ENCODE results near the gene TCF19. TPM values are rescaled to one million over a fixed set of nuclear protein-coding genes. Genes with fewer than 3 reads are reported as not detected.
"Not testable (repeated sequence)": the region's sequence is repeated elsewhere in the genome, so short reads cannot be mapped to it uniquely, and the experiment has no call there.

The TCF19 gene
- total RNA-seq, 1 experiment from 2014 or later: 49.5 TPM

DNA sequence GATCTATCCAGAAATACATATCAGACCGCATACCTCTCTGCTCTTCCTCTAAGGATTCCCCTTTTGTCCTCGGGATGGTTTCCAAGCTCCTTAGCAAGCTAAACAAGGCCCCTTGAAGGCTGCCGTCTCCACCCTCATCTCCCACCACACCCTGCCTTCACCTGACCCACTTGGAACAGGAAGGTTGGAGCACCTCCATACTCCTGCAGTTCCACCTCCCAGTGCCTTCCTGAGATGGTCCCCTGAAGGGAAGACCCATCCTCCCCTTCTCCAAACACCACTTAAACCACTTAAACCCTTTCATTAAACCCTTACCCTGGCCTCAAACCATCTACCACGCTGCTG lies 20.6 kb downstream of the TCF19 start:
- no TSS peak for BruUV-seq (replicated peaks)
- H3K36me3 Mint-ChIP-seq (ENCODE audit: insufficient read depth, unreplicated experiment): peaks cover 89% of the 10 kb centered on the region
- no peak for DNase-seq
- H3K4me3 Mint-ChIP-seq (ENCODE audit: low read depth, unreplicated experiment): peak overlapping the region; percentile 91
- no peak for TF ChIP-seq CTCF (IDR thresholded peaks at IDR 0.05; ENCODE audit: unreplicated experiment)
- peak overlapping the region; percentile 58 for H3K27ac Mint-ChIP-seq (ENCODE audit: unreplicated experiment)
- intact Hi-C loops (cut with micrococcal nuclease; ENCODE audit: unreplicated experiment): loop anchor here (2.0 kb wide), 1 partner anchor 20 kb away; the partner anchor contains the start of gene TCF19
- H3K9me3 Mint-ChIP-seq (ENCODE audit: low read depth, unreplicated experiment): no peaks in the 10 kb centered on the region
- CTCF ChIA-PET: interaction anchor here (0.6 kb wide), 1 partner anchor 11 kb away, joined by 4 read pairs; no protein-coding TSS in a partner anchor
- H3K4me1 Mint-ChIP-seq (ENCODE audit: low read depth, unreplicated experiment): peaks cover 51% of the 10 kb centered on the region
- H3K27me3 Mint-ChIP-seq (ENCODE audit: unreplicated experiment): no peaks in the 10 kb centered on the region

DNA sequence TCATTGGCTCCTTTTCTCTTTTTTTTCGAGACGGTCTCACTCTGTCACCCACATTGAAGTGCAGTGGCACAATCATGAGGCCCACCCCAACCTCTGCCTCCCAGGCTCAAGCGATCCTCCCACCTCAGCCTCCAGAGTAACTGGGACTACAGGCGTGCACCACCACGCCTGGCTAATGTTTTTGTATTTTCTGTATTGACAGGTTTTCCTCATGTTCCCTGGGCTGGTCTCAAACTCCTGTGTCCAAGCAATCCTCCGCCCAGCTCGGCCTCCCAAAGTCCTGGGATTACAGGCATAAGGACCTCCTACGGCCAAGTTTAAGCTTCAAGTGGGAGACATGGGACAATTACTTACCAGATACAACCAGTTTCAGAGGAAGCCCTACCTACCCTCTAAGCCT lies 21.5 kb downstream of the TCF19 start:
- CTCF ChIA-PET: interaction anchor here (2.7 kb wide), 1 partner anchor 21 kb away, joined by 11 read pairs; the partner anchor contains the start of genes CCHCR1 and TCF19
- peak overlapping the region; percentile 91 for H3K4me3 Mint-ChIP-seq (ENCODE audit: low read depth, unreplicated experiment)
- no peak for DNase-seq
- intact Hi-C loops (cut with micrococcal nuclease; ENCODE audit: unreplicated experiment): loop anchor here (2.0 kb wide), 1 partner anchor 21 kb away; the partner anchor contains the start of gene TCF19
- H3K27ac Mint-ChIP-seq (ENCODE audit: unreplicated experiment): peak overlapping the region; percentile 90
- BruUV-seq (replicated peaks): no TSS peak
- TF ChIP-seq CTCF (IDR thresholded peaks at IDR 0.05; ENCODE audit: unreplicated experiment): no peak
- H3K27me3 Mint-ChIP-seq (ENCODE audit: unreplicated experiment): no peaks in the 10 kb centered on the region
- H3K36me3 Mint-ChIP-seq (ENCODE audit: insufficient read depth, unreplicated experiment): peaks cover 85% of the 10 kb centered on the region
- no peaks in the 10 kb centered on the region for H3K9me3 Mint-ChIP-seq (ENCODE audit: low read depth, unreplicated experiment)
- peaks cover 51% of the 10 kb centered on the region for H3K4me1 Mint-ChIP-seq (ENCODE audit: low read depth, unreplicated experiment)

DNA sequence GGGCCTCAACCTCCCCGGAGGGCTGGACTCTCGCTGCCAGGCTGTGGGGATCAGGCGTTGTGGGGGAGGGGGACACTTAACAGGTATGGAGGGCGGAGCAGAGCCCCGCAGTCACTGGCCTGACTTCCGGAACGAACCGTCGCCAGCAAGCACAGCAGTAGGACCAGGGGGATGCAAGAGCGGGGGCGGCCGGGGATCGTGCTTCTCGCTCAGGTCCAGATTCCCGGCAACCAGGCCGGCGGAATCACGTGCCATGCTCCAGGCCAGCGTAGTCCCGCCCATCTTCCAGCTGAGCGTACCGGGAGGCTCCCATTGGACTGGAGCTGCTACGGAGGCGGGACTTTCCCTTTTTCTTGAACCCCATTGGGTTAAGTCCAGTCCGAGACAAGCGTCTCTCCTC lies 22.1 kb downstream of the TCF19 start:
- no TSS peak for BruUV-seq (replicated peaks)
- CTCF ChIA-PET: interaction anchor here (0.6 to 2.7 kb wide), 3 partner anchors 22 to 99 kb away, joined by 3 to 11 read pairs (median 7); partner anchors contain the start of genes CCHCR1 and TCF19
- H3K27ac Mint-ChIP-seq (ENCODE audit: unreplicated experiment): peak overlapping the region; percentile 90
- peaks cover 49% of the 10 kb centered on the region for H3K4me1 Mint-ChIP-seq (ENCODE audit: low read depth, unreplicated experiment)
- no peak for TF ChIP-seq CTCF (IDR thresholded peaks at IDR 0.05; ENCODE audit: unreplicated experiment)
- no peaks in the 10 kb centered on the region for H3K9me3 Mint-ChIP-seq (ENCODE audit: low read depth, unreplicated experiment)
- peaks cover 85% of the 10 kb centered on the region for H3K36me3 Mint-ChIP-seq (ENCODE audit: insufficient read depth, unreplicated experiment)
- peak; percentile 98 for DNase-seq
- intact Hi-C loops (cut with micrococcal nuclease; ENCODE audit: unreplicated experiment): no loop called here
- H3K27me3 Mint-ChIP-seq (ENCODE audit: unreplicated experiment): no peaks in the 10 kb centered on the region
- H3K4me3 Mint-ChIP-seq (ENCODE audit: low read depth, unreplicated experiment): peak overlapping the region; percentile 91

DNA sequence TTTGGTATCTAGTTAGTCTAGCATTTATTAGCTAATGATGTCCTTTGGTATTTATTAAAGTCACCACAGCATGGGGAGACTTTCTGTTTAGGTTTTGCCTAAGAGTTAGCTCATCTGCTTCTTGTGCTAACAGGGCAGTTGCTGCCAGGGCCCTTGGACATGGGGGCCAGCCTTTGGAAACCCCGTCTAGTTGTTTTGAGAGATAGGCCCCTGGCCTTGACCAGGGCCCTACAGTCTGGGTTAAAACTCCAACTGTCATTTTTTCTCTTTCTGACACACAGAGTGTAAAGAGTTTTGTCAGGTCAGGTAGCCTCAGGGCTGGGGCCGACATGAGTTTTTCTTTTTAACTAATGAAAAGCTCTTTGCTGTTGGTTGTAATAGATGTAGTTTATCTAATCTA lies 24.9 kb downstream of the TCF19 start:
- H3K9me3 Mint-ChIP-seq (ENCODE audit: low read depth, unreplicated experiment); intact Hi-C loops (cut with micrococcal nuclease; ENCODE audit: unreplicated experiment); BruUV-seq (replicated peaks); H3K27me3 Mint-ChIP-seq (ENCODE audit: unreplicated experiment); DNase-seq: not testable (repeated sequence)
- Mint-ChIP-seq H3K4me3 (ENCODE audit: low read depth, unreplicated experiment) (peak overlapping the region; percentile 91), H3K36me3 (ENCODE audit: insufficient read depth, unreplicated experiment) (peaks cover 85% of the 10 kb centered on the region), H3K4me1 (ENCODE audit: low read depth, unreplicated experiment) (peaks cover 48% of the 10 kb centered on the region), H3K27ac (ENCODE audit: unreplicated experiment) (peak overlapping the region; percentile 89)
- CTCF ChIA-PET: interaction anchor here (0.7 to 1.5 kb wide), 4 partner anchors 9 to 216 kb away, joined by 3 to 4 read pairs (median 4); partner anchors contain the start of gene TCF19

DNA sequence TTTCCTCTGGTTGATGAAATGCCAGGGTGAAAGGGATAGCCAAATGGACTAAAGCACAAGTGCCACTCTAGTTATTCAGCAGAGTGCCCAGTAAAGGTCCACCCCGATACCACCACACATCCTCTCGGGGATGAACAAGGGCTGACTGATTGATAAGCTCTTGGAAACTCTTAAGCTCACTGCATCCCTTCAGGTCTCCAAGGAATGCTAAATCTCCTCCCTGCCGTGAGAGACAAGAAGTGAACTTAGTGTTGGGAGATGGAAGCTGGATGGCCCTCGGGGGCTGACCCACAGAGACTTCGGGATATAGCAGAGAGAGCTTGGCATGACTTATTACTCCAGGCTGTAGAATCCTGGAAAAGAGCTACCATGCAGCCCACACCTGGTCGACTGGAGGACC lies 25.5 kb downstream of the TCF19 start:
- Mint-ChIP-seq H3K27ac (ENCODE audit: unreplicated experiment) (peak overlapping the region; percentile 89), H3K4me3 (ENCODE audit: low read depth, unreplicated experiment) (peak overlapping the region; percentile 91), H3K36me3 (ENCODE audit: insufficient read depth, unreplicated experiment) (peaks cover 79% of the 10 kb centered on the region), H3K4me1 (ENCODE audit: low read depth, unreplicated experiment) (peaks cover 42% of the 10 kb centered on the region)
- TSS peak; percentile 54 for BruUV-seq (replicated peaks)
- DNase-seq; intact Hi-C loops (cut with micrococcal nuclease; ENCODE audit: unreplicated experiment); H3K27me3 Mint-ChIP-seq (ENCODE audit: unreplicated experiment); H3K9me3 Mint-ChIP-seq (ENCODE audit: low read depth, unreplicated experiment): not testable (repeated sequence)
- CTCF ChIA-PET: interaction anchor here (0.7 to 1.5 kb wide), 4 partner anchors 25 to 216 kb away, joined by 3 to 4 read pairs (median 4); partner anchors contain the start of gene TCF19

DNA sequence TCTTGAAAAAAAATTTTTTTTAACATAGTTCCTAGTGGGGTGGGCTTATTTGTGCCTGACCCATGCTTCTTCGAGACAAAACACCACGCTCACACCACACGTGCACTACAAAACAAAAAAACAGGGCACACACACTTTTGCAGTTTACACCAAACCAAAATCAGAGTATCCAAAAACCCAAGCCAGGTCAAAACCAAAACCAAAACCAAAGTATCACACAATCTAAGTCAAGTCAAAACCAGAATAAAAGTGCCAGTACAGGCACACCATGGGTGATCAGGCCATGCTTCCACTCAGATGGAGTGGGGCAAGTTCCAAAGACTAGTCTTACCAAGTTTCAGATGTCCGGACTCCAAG lies 27.3 kb downstream of the TCF19 start:
- H3K4me3 Mint-ChIP-seq (ENCODE audit: low read depth, unreplicated experiment): peak overlapping the region; percentile 91
- H3K9me3 Mint-ChIP-seq (ENCODE audit: low read depth, unreplicated experiment); intact Hi-C loops (cut with micrococcal nuclease; ENCODE audit: unreplicated experiment); H3K27me3 Mint-ChIP-seq (ENCODE audit: unreplicated experiment); DNase-seq: not testable (repeated sequence)
- H3K36me3 Mint-ChIP-seq (ENCODE audit: insufficient read depth, unreplicated experiment): peaks cover 63% of the 10 kb centered on the region
- TSS peak; percentile 56 for BruUV-seq (replicated peaks)
- CTCF ChIA-PET: interaction anchor here (0.8 to 1.6 kb wide), 2 partner anchors 27 to 71 kb away, joined by 3 to 4 read pairs; partner anchors contain the start of gene TCF19
- H3K27ac Mint-ChIP-seq (ENCODE audit: unreplicated experiment): peak overlapping the region; percentile 97
- peaks cover 24% of the 10 kb centered on the region for H3K4me1 Mint-ChIP-seq (ENCODE audit: low read depth, unreplicated experiment)

Measured in Calu3 (cell line).